Heart left ventricle (tissue), 13 donors: ENCODE measurements around the gene NSD1.
"Not testable (repeated sequence)": the region's sequence is repeated elsewhere in the genome, so short reads cannot be mapped to it uniquely, and the experiment has no call there.

Experiments
- CTCF ChIP-seq, 12 donors: fragments of 200-600 bp; sonication (generic) in 4 of 12; IDR thresholded peaks; one replicate each; pipeline versions ENCODE4 v1.5.0 to v1.8.0; 2018 to 2022; ENCODE audit warnings: antibody characterized with exemption in 12 of 12, mild to moderate bottlenecking in 5 of 12
- POLR2A ChIP-seq, 2 donors: fragments of 450-650 bp; IDR thresholded peaks; one replicate each; pipeline ENCODE4 v1.6.1; 2017; ENCODE audit warnings: antibody characterized with exemption in 2 of 2, mild to moderate bottlenecking in 2 of 2, moderate library complexity in 2 of 2
- donor health status: ischemic (EF 13 %, LVEDD 7.1; RV severe dilation, severe dysfunction).
- donor health status: DM: no; HTN: yes; CAD: no.
- donor health status: DM: no; HTN: no; CAD: no.
- donor health status: ischemic (EF 25% LVEDD 6.9; RV normal size, moderate dysfunction).
- donor health status: ischemic (EF 25% LVEDD 5.7; RV mildly dilated, moderate dysfunction).
- donor health status: ischemic (EF 35%, LVEDD 5.7; RV mildly dilated, moderate dysfunction).
- donor health status: nonischemic (EF 11% LVEDD 7.7; RV severe dilation, severe dysfunction).
- donor health status: DM: yes; HTN: yes; CAD: no.
- donor health status: PGD.
- donor health status: ischemic (EF 29% LVEDD 5.4; RV normal size, mild dysfunction).
- donor health status: nonischemic (EF 23%, LVEDD 6.1; RV moderate dilation, normal function).

DNA sequence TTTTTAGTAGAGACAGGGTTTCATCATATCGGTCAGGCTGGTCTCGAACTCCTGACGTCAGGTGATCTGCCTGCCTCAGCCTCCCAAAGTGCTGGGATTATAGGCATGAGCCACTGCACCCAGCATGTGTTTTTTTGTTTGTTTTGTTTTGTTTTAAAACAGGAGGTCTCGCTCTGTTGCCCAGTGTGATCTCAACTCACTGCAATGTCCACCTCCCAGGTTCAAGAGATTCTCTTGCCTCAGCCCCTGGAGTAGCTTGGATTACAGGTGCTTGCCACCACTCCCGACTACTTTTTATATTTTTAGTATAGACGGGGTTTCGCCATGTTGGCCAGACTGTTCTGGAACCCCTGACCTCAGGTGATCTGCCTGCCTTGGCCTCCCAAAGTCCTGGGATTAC lies 125.1 kb downstream of the NSD1 start:
- TF ChIP-seq POLR2A, CTCF (IDR thresholded peaks at IDR 0.05): not testable (repeated sequence)
